H9 (cell line): Measurements from ENCODE around the gene BICRAL. TPM values are rescaled to one million over a fixed set of nuclear protein-coding genes. Genes with fewer than 3 reads are reported as not detected.
"Not testable (repeated sequence)": the region's sequence is repeated elsewhere in the genome, so short reads cannot be mapped to it uniquely, and the experiment has no call there.

Source experiments
- DNase-seq: peaks from one replicate; pipeline ENCODE4 v3.0.0-alpha.2; 2017
- H2AFZ ChIP-seq: one replicate; pipeline ENCODE4 v1.6.1; 2013; ENCODE audit warnings: mild to moderate bottlenecking, low read length, control low read depth, moderate library complexity
- H2AK5ac ChIP-seq: 2 replicates; pipeline ENCODE4 v1.6.1; 2013; ENCODE audit warnings: low read length, control low read depth, mixed read lengths; ENCODE audit not compliant: insufficient read length
- H2BK120ac ChIP-seq: one replicate; pipeline ENCODE4 v1.6.1; 2013; ENCODE audit warnings: low read depth, mild to moderate bottlenecking, low read length, control low read depth, inconsistent platforms; ENCODE audit not compliant: poor library complexity, severe bottlenecking
- H2BK12ac ChIP-seq: 2 replicates; pipeline ENCODE4 v1.6.1; 2013; ENCODE audit warnings: low read length, control low read depth, mixed read lengths, low read depth; ENCODE audit not compliant: insufficient read length
- H2BK15ac ChIP-seq: 2 replicates; pipeline ENCODE4 v1.6.1; 2013; ENCODE audit warnings: low read depth, low read length, control low read depth
- H2BK20ac ChIP-seq: one replicate; pipeline ENCODE4 v1.6.1; 2013; ENCODE audit warnings: low read depth, mild to moderate bottlenecking, low read length, control low read depth, inconsistent platforms; ENCODE audit not compliant: poor library complexity, severe bottlenecking
- H2BK5ac ChIP-seq: 2 replicates; pipeline ENCODE4 v1.6.1; 2013; ENCODE audit warnings: low read length, control low read depth, mixed read lengths; ENCODE audit not compliant: insufficient read length
- H3K14ac ChIP-seq: 2 replicates; pipeline ENCODE4 v1.6.1; 2013; ENCODE audit warnings: low read length, control low read depth; ENCODE audit not compliant: insufficient read depth
- H3K18ac ChIP-seq: 2 replicates; pipeline ENCODE4 v1.6.1; 2013; ENCODE audit warnings: low read depth, mild to moderate bottlenecking, mixed read lengths, low read length, control low read depth; ENCODE audit not compliant: insufficient read length
- H3K23ac ChIP-seq: 2 replicates; pipeline ENCODE4 v1.6.1; 2013; ENCODE audit warnings: low read length, control low read depth, mixed read lengths, low read depth; ENCODE audit not compliant: insufficient read length
- H3K23me2 ChIP-seq: 2 replicates; pipeline ENCODE4 v1.6.1; 2013; ENCODE audit warnings: low read depth, mild to moderate bottlenecking, mixed read lengths, low read length, control low read depth; ENCODE audit not compliant: insufficient read length, poor library complexity, severe bottlenecking
- H3K27ac ChIP-seq: 2 replicates; pipeline ENCODE4 v1.5.1; 2013; ENCODE audit warnings: low read length, control low read depth, mixed read lengths, low read depth; ENCODE audit not compliant: insufficient read length
- H3K27me3 ChIP-seq: 2 replicates; pipeline ENCODE4 v1.6.1; 2013; ENCODE audit warnings: low read length, control low read depth, inconsistent platforms; ENCODE audit not compliant: insufficient read depth
- H3K4ac ChIP-seq: 2 replicates; pipeline ENCODE4 v1.6.1; 2013; ENCODE audit warnings: low read depth, mild to moderate bottlenecking, control low read depth, inconsistent platforms, low read length, moderate library complexity
- H3K4me1 ChIP-seq: 2 replicates; pipeline ENCODE4 v1.6.1; 2013; ENCODE audit warnings: low read length, control low read depth, inconsistent platforms; ENCODE audit not compliant: insufficient read depth
- H3K4me2 ChIP-seq: 2 replicates; pipeline ENCODE4 v1.6.1; 2013; ENCODE audit warnings: low read length, control low read depth, mixed read lengths; ENCODE audit not compliant: insufficient read length, insufficient read depth
- H3K56ac ChIP-seq: 2 replicates; pipeline ENCODE4 v1.6.1; 2013; ENCODE audit warnings: low read depth, mild to moderate bottlenecking, mixed read lengths, low read length, control low read depth; ENCODE audit not compliant: insufficient read length
- H3K79me1 ChIP-seq: 2 replicates; pipeline ENCODE4 v1.6.1; 2013; ENCODE audit warnings: low read depth, mild to moderate bottlenecking, moderate library complexity, low read length, control low read depth, inconsistent platforms; ENCODE audit not compliant: insufficient read depth, poor library complexity, severe bottlenecking
- H3K79me2 ChIP-seq: 2 replicates; pipeline ENCODE4 v1.6.1; 2013; ENCODE audit warnings: low read length, control low read depth, inconsistent platforms; ENCODE audit not compliant: insufficient read depth
- H3K9ac ChIP-seq: 2 replicates; pipeline ENCODE4 v1.6.1; 2013; ENCODE audit warnings: low read length, control low read depth, mixed read lengths; ENCODE audit not compliant: insufficient read length; ENCODE audit errors: extremely low read depth
- H3K9me3 ChIP-seq: one replicate; pipeline ENCODE4 v1.6.1; 2013; ENCODE audit warnings: low read depth, low read length, inconsistent platforms; ENCODE audit not compliant: control insufficient read depth
- H3T11ph ChIP-seq: one replicate; pipeline ENCODE4 v1.6.1; 2013; ENCODE audit warnings: mild to moderate bottlenecking, low read length, control low read depth, inconsistent platforms
- H4K20me1 ChIP-seq: one replicate; pipeline ENCODE4 v1.6.1; 2013; ENCODE audit not compliant: control insufficient read depth, insufficient read length, insufficient read depth
- H4K5ac ChIP-seq: 2 replicates; pipeline ENCODE4 v1.6.1; 2013; ENCODE audit warnings: low read depth, mild to moderate bottlenecking, mixed read lengths, low read length, control low read depth; ENCODE audit not compliant: insufficient read length
- H4K8ac ChIP-seq: replicated peaks from 2 replicates; pipeline ENCODE4 v1.6.1; 2013; ENCODE audit warnings: low read length, control low read depth, mixed read lengths, low read depth; ENCODE audit not compliant: insufficient read length
- H4K91ac ChIP-seq: 2 replicates; pipeline ENCODE4 v1.6.1; 2013; ENCODE audit warnings: low read depth, mild to moderate bottlenecking, moderate library complexity, mixed read lengths, low read length, control low read depth; ENCODE audit not compliant: insufficient read length
- H3K27ac Mint-ChIP-seq, 3 experiments: 2 replicates in 2 of 3; 3 replicates in 1 of 3; pipeline ENCODE4 v1.8.0; 2020 to 2021; ENCODE audit warnings: mixed read lengths in 3 of 3, mild to moderate bottlenecking in 1 of 3, moderate library complexity in 1 of 3
- H3K27me3 Mint-ChIP-seq: 2 replicates; pipeline ENCODE4 v1.8.0; 2021; ENCODE audit warnings: low read depth, mild to moderate bottlenecking, moderate library complexity, mixed read lengths
- H3K36me3 Mint-ChIP-seq, 3 experiments: 2 replicates in 2 of 3; 3 replicates in 1 of 3; pipeline ENCODE4 v1.8.0; 2020 to 2021; ENCODE audit warnings: low read depth in 3 of 3, mixed read lengths in 3 of 3; ENCODE audit not compliant: insufficient read depth in 1 of 3
- H3K4me1 Mint-ChIP-seq, 2 experiments: 2 replicates each; pipeline ENCODE4 v1.8.0; 2020; ENCODE audit warnings: mixed read lengths in 2 of 2
- H3K4me3 Mint-ChIP-seq, 2 experiments: 2 replicates in 1 of 2; 3 replicates in 1 of 2; pipeline ENCODE4 v1.8.0; 2020 to 2021; ENCODE audit warnings: mild to moderate bottlenecking in 2 of 2, mixed read lengths in 2 of 2, moderate library complexity in 1 of 2
- H3K9me3 Mint-ChIP-seq, 2 experiments: 2 replicates in 1 of 2; 3 replicates in 1 of 2; pipeline ENCODE4 v1.8.0; 2020; ENCODE audit warnings: mild to moderate bottlenecking in 2 of 2, mixed read lengths in 2 of 2, moderate library complexity in 1 of 2
- CTCF ChIP-seq: fragments of 200-600 bp; sonication (generic); conservative IDR thresholded peaks from 3 replicates; pipeline ENCODE4 v1.8.0; 2021; ENCODE audit warnings: antibody characterized with exemption, mild to moderate bottlenecking
- WGBS: extraction: QIAGEN DNeasy Blood & Tissue Kit; methylation state at CpG from one replicate; pipeline ENCODE4 v1.1.7; 2013; ENCODE audit warnings: missing lambda C conversion rate, low lambda C conversion rate, mixed read lengths; ENCODE audit not compliant: insufficient read length; ENCODE audit errors: extremely low coverage; 5-methylcytosine and 5-hydroxymethylcytosine counted together
- total RNA-seq: library from RNA; stranded (reverse); gene quantifications from 2 replicates; pipeline ENCODE4 v1.2.1, GENCODE V29; 2021

BICRAL gene
- total RNA-seq, 1 experiment from 2014 or later: 9.8 TPM

- Histone ChIP-seq H3K79me1 (no peaks in the 10 kb centered on the region), H3K9me3 (no peaks in the 10 kb centered on the region), H2BK5ac (no peak overlapping the region), H2BK15ac (no peak overlapping the region), H3K18ac (no peak overlapping the region), H4K20me1 (no peaks in the 10 kb centered on the region), H2BK20ac (no peak overlapping the region), H2BK120ac (no peak overlapping the region), H3K23ac (no peak overlapping the region), H3K4me1 (no peaks in the 10 kb centered on the region; the same call in 1 of the 2 replicates), H3K14ac (no peak overlapping the region), H2BK12ac (no peak overlapping the region), H3T11ph (no peak overlapping the region), H4K8ac (no peak overlapping the region), H2AFZ (no peak overlapping the region), H3K56ac (no peak overlapping the region), H3K4me2 (no peak overlapping the region), H3K27me3 (no peaks in the 10 kb centered on the region), H3K4ac (no peak overlapping the region), H3K27ac (no peak overlapping the region), H4K91ac (no peak overlapping the region), H3K23me2 (no peaks in the 10 kb centered on the region), H3K79me2 (no peaks in the 10 kb centered on the region), H2AK5ac (no peak overlapping the region), H3K9ac (no peak overlapping the region), H4K5ac (no peak overlapping the region)
- Mint-ChIP-seq H3K4me3 (peak overlapping the region in 1 of 2 experiments; percentile 38; a peak in 2 of 5 replicates), H3K27ac (no peak overlapping the region), H3K36me3 (no peaks in the 10 kb centered on the region), H3K27me3 (no peaks in the 10 kb centered on the region), H3K9me3 (no peaks in the 10 kb centered on the region), H3K4me1 (peaks cover 22 to 32% of the 10 kb centered on the region in 2 experiments)
- peak; percentile 82 for DNase-seq
- WGBS: no CpG with 5 or more reads among the region's 11 CpGs
- TF ChIP-seq CTCF: peak; percentile 91
Observed at GRCh38 chr6:42901538-42901957, 119.7 kb downstream of the BICRAL start.

GRCh38 chr6:42902429-42903263 lies 120.8 kb downstream of the BICRAL start:
- not testable (repeated sequence) for H3K4ac ChIP-seq, H3K4me2 ChIP-seq, H3K27me3 Mint-ChIP-seq, H3K14ac ChIP-seq, H2BK12ac ChIP-seq, H3K79me1 ChIP-seq, H3K56ac ChIP-seq, DNase-seq, H3K4me1 ChIP-seq, H3K18ac ChIP-seq, H3K9ac ChIP-seq, H4K8ac ChIP-seq, H3K27me3 ChIP-seq, H3K36me3 Mint-ChIP-seq, H4K5ac ChIP-seq, H3T11ph ChIP-seq, H4K20me1 ChIP-seq, H2AK5ac ChIP-seq, H2BK20ac ChIP-seq, H4K91ac ChIP-seq, H3K27ac ChIP-seq, H2AFZ ChIP-seq, H3K79me2 ChIP-seq, H3K9me3 ChIP-seq, H2BK15ac ChIP-seq, H3K23me2 ChIP-seq, H2BK120ac ChIP-seq, H3K9me3 Mint-ChIP-seq, H3K23ac ChIP-seq, H2BK5ac ChIP-seq
- Mint-ChIP-seq H3K27ac (peak overlapping the region in 1 of 3 experiments; percentile 46; a peak in 2 of 7 replicates), H3K4me1 (peaks cover 22 to 32% of the 10 kb centered on the region in 2 experiments), H3K4me3 (peak overlapping the region in 1 of 2 experiments; percentile 38; a peak in 1 of 5 replicates)
- WGBS: no CpG with 5 or more reads among the region's 22 CpGs
